ENCODE results near the gene NKD2.

Gene NKD2

GRCh38 chr5:1083823-1084605 lies 75.4 kb downstream of the NKD2 start:
- no peak overlapping the region for H3K4me3 ChIP-seq (ENCODE audit: low read depth, low read length)
- TF ChIP-seq, protein P1, sequence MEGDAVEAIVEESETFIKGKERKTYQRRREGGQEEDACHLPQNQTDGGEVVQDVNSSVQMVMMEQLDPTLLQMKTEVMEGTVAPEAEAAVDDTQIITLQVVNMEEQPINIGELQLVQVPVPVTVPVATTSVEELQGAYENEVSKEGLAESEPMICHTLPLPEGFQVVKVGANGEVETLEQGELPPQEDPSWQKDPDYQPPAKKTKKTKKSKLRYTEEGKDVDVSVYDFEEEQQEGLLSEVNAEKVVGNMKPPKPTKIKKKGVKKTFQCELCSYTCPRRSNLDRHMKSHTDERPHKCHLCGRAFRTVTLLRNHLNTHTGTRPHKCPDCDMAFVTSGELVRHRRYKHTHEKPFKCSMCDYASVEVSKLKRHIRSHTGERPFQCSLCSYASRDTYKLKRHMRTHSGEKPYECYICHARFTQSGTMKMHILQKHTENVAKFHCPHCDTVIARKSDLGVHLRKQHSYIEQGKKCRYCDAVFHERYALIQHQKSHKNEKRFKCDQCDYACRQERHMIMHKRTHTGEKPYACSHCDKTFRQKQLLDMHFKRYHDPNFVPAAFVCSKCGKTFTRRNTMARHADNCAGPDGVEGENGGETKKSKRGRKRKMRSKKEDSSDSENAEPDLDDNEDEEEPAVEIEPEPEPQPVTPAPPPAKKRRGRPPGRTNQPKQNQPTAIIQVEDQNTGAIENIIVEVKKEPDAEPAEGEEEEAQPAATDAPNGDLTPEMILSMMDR (IDR thresholded peaks at IDR 0.05; ENCODE audit: borderline replicate concordance, insufficient read depth, low read depth, low read length) = no peak

- TF ChIP-seq, protein P1 (IDR thresholded peaks at IDR 0.05; ENCODE audit: borderline replicate concordance, insufficient read depth, low read depth, low read length) = no peak
These were observed 76.8 kb downstream of the NKD2 start for GRCh38 chr5:1085391-1085790.

DNA sequence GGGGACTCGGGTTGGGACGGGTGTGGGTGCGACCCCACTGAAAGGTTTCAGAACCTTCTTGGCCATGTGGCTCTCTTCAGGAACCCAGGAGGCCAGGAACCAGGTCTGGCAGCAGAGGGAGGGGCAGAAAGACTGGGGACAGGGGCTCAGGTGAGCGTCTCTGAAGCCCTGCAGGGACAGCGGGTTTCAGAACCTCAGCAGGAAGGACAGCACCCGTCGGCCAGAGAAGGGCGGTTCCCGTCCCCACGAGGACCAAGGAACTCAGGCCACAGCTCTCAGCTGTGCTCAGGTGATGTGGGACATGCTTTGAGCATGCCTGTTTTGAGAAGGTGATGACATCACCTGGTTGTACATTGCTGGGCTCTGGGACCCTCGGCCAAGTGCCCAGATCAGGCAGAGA lies 77.5 kb downstream of the NKD2 start:
- TF ChIP-seq, protein P1 (IDR thresholded peaks at IDR 0.05; ENCODE audit: borderline replicate concordance, insufficient read depth, low read depth, low read length) = no peak
- H3K4me3 ChIP-seq (ENCODE audit: low read depth, low read length) = no peak overlapping the region

More at GRCh38 chr5:1085391-1085790, 76.8 kb downstream of the NKD2 start:
- H3K4me3 ChIP-seq (ENCODE audit: low read depth, low read length) = no peak overlapping the region

DNA sequence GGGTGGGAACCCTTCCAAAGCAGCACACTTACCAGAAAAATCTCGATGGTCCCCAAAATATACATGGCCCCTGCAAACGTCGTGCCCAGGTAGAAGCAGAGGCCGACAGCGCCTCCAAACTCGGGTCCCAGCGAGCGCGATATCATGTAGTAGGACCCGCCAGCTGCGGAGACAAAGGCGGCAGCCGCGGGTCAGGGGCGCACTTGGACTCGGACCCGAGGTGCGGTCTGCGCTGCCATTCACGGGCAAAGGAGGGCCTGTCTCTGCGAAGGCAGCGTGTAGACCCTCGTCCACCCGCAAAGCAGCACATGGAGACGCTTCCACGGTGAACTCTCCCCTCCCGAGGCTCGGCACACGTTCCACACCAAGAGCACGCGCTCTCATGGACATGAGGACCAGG lies 78.3 kb downstream of the NKD2 start:
- no peak overlapping the region for H3K4me3 ChIP-seq (ENCODE audit: low read depth, low read length)
- TF ChIP-seq, protein P1 (IDR thresholded peaks at IDR 0.05; ENCODE audit: borderline replicate concordance, insufficient read depth, low read depth, low read length) = no peak

GRCh38 chr5:1087428-1087827 lies 78.8 kb downstream of the NKD2 start:
- H3K4me3 ChIP-seq (ENCODE audit: low read depth, low read length) = no peak overlapping the region
- TF ChIP-seq, protein P1 (IDR thresholded peaks at IDR 0.05; ENCODE audit: borderline replicate concordance, insufficient read depth, low read depth, low read length) = no peak

GRCh38 chr5:1088031-1088430 lies 79.4 kb downstream of the NKD2 start:
- no peak overlapping the region for H3K4me3 ChIP-seq (ENCODE audit: low read depth, low read length)
- TF ChIP-seq, protein P1 (IDR thresholded peaks at IDR 0.05; ENCODE audit: borderline replicate concordance, insufficient read depth, low read depth, low read length) = no peak

All from GM12875 (cell line).